HG03095 (cell line): ENCODE results near the gene BBS9.

Source experiments
- ATAC-seq: cut with Tn5 transposase; IDR thresholded peaks from one replicate; pipeline ENCODE4 v1.9.1; 2021; ENCODE audit warnings: moderate library complexity; ENCODE audit not compliant: unreplicated experiment

BBS9 gene

GRCh38 chr7:33534833-33535232, 405.5 kb downstream of the BBS9 start:
- no peak for ATAC-seq

DNA sequence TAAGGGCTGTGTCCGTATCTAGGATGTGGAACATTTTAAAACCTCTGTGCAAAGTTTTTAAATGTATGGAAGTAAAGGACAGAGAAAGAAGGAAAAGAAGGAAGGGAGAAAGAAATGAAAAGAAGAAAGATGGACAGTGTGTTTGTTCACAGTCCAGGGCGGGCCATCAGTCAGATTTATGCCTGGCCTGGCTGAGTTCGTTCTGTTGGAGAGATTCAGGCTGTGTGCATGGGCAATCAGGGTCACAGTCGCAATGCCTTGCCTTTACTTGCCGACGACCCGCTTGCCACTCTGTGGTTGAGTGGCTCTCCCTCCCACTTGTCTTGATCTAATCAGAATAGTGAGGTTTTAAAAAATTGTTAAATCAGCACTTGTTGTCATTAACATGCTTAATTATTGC, 406.6 kb downstream of the BBS9 start:
- ATAC-seq, result no peak

GRCh38 chr7:33536398-33537103, 407.2 kb downstream of the BBS9 start:
- no peak for ATAC-seq

DNA sequence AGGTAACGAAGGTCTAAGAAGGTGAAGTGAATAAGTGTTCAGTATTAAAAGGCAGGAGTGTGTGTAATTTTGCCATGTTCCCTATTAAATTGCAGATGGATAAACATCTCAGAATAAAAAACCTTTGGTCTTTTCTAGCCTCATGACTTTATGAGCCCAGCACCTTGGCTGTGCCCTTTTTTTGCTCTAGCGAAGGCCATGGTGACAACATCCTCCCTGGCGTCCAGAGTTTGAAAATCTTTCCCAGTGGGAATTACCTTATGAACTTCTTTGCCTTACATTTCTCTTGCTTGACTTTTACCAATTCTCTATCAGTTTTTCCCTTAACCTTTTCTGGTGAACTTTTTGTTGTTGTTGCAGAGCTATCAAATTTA, 407.7 kb downstream of the BBS9 start:
- ATAC-seq, result no peak

GRCh38 chr7:33539198-33539597, 409.8 kb downstream of the BBS9 start:
- ATAC-seq, result no peak

DNA sequence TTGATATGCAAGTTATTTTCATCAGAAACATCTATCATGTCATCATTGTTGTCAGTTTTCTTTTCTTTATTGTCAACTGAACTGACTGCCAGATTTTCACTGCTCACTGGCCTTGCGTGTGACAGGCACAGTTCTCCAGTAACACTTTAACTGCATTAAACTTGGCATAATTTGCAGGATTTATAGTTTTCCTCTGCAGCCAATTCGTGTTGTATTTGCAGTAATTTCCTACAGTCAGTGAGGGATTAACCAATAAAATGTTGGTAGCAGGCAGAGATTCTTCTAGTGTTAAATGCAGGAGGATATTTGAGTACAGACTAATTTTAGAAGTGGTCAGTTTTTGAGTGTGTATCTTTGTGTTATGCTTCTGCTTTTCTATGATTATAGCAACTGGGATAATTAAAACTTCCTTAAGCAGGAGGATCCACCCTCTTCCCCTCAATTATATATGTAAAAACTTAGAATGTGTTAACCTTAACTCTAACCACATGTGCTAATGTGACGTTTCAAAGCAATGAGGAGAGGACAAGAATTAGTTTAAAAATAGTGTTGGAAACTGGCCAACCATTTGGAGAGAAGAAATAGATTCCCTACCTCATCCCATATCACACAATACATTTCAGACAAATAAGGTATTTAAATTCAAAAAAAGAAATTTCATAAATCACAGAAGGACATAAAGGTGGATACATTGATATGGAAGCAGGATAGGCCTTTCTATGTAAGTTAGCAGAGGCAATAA, 410.5 kb downstream of the BBS9 start:
- no peak for ATAC-seq

DNA sequence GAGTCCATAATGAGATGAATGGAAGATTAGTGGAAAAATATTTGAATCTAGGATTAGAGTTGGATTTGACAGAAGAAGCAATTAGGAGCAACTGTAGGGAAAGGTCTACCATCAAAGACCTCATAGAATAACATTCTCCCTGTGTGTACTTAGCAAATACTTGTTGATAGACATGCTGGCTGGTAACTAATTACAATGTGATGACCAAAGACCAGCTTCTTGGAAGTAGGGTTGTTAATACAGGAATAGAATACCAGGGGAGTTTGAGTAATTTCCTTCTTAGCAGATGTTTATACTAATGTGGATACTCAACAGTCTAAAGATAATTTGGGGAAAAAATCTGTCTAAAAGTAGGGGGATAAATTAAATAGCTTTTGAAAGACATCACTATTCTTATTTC, 418.5 kb downstream of the BBS9 start:
- ATAC-seq, result no peak

- ATAC-seq, result no peak
Measured at GRCh38 chr7:33550363-33550762, 421.0 kb downstream of the BBS9 start.

- ATAC-seq, result no peak
Measured at GRCh38 chr7:33550979-33551378, 421.6 kb downstream of the BBS9 start.

GRCh38 chr7:33554046-33554445, 424.7 kb downstream of the BBS9 start:
- no peak for ATAC-seq

- ATAC-seq, result no peak
Measured at GRCh38 chr7:33554576-33554975, 425.2 kb downstream of the BBS9 start.

DNA sequence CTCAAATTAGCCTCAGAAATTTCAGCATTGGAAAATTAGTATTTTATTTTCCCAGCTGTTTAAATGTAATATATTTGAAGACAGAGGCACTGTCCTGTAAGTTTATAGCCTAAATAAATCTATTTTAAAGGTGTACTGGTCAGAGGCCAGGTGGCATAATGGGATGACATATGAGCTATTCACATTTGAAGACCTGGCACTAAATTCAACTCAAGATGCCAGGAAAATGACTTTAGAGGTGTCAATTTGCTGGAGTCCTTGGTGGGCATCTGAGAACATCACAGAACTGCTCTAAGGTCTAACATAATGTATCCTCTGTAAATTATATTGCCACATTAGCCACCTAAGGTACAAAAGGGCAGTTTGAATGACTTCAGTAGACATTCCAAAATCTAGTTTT, 427.1 kb downstream of the BBS9 start:
- ATAC-seq, result no peak

GRCh38 chr7:33558549-33559323, 429.4 kb downstream of the BBS9 start:
- ATAC-seq, result no peak

- no peak for ATAC-seq
Measured at GRCh38 chr7:33559324-33559710, 430.0 kb downstream of the BBS9 start.

DNA sequence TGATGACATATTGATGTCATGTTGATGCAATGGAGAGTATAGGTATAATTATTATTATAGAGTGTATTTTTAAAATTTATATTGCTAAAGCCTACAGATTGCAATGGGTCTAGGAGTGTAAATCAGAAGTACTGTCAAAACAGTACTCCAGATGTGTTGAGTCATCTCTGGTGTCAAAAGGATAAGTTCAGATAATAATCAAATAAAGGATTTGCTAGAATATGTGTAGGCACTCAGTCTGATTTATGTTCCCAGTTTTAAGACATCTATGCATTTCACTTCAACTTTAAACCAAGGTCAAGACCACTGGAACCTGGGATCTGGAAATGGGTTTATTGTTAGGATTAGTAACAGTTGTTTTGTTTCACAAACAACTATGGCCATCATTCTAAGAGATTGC, 433.6 kb downstream of the BBS9 start:
- no peak for ATAC-seq

DNA sequence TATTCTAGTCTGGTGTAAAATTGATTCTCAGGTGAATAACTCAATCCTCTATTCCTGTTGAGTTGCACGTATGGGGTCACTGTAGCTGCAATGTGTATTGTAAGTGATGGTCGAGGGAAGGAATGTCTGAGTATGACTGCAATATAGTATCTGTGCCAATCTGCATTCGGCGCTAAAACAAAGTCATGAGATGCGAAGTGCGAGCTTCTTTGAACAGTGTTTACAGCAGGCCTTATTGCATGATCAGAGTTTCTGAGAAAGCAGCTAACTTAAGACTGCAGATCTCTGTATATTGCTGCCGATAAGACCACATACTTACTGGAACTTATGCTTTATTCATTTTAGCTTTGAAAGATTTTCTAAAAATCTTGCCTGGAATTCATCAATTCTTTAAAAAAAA, 434.3 kb downstream of the BBS9 start:
- no peak for ATAC-seq

- no peak for ATAC-seq
Measured at GRCh38 chr7:33578166-33578565, 448.8 kb downstream of the BBS9 start.

DNA sequence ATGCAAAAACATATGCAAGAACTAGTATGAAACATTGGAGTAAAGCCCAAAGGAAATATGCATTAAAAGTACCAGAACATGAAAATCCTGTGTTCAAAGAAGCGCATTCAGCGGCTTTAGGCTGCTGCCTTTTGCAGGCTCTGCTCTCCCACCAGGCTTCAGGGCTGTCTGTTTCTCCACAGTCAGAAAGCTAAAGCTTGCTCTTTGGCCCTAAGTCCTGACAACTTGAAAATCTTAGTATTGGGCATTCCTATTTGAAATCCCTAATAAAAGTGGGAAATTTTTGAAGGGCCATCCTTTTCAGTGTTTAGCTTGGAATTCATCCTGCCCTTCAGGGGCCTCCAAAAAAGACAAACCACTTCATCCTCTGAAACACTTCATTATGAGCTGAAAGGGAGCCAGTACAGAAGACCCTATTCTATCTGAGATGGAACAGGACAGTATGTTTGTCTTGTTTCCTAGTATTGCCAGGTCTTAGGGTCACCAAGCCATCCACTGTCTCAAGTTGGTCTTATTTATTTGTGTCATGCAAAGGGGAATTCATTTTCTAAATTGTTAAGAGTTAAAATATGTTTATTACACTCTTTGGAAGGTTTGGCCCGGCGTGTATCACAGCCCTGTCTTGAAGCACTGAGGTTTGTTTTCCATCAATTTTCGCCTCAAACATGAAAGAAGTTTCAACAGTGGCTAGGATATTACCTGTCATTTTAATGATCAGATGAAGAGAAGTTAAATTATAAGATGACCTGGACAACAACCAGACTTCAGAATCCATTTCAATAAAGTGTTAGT, 449.7 kb downstream of the BBS9 start:
- no peak for ATAC-seq

- no peak for ATAC-seq
Measured at GRCh38 chr7:33579673-33579960, 450.3 kb downstream of the BBS9 start.

GRCh38 chr7:33581236-33581635, 451.9 kb downstream of the BBS9 start:
- ATAC-seq, result no peak

- no peak for ATAC-seq
Measured at GRCh38 chr7:33582104-33582503, 452.7 kb downstream of the BBS9 start.
